Liver (tissue), 9 donors: ENCODE results near the gene PNPT1. TPM values are rescaled to one million over a fixed set of nuclear protein-coding genes. Genes with fewer than 3 reads are reported as not detected.

Source experiments
- DNase-seq: peaks from one replicate; pipeline ENCODE4 v3.0.0-alpha.2; 2017; ENCODE audit warnings: low spot score
- H3K27ac ChIP-seq, 2 donors: one replicate each; pipeline ENCODE4 v1.7.0; 2013; ENCODE audit warnings: inconsistent platforms in 2 of 2, low read length in 2 of 2, control low read depth in 1 of 2, low read depth in 1 of 2, mild to moderate bottlenecking in 1 of 2
- H3K27me3 ChIP-seq, 4 donors: one replicate each; pipeline versions ENCODE4 v1.6.1 to v1.7.0; 2013; ENCODE audit warnings: low read length in 3 of 4, inconsistent platforms in 1 of 4, mild to moderate bottlenecking in 1 of 4, moderate library complexity in 1 of 4; ENCODE audit not compliant: control insufficient read depth in 4 of 4, insufficient read depth in 4 of 4
- H3K36me3 ChIP-seq, 4 donors: one replicate each; pipeline versions ENCODE4 v1.6.1 to v1.7.0; 2013; ENCODE audit warnings: low read length in 3 of 4, mild to moderate bottlenecking in 3 of 4, low read depth in 1 of 4, moderate library complexity in 1 of 4; ENCODE audit not compliant: control insufficient read depth in 4 of 4, insufficient read depth in 3 of 4
- H3K4me1 ChIP-seq, 4 donors: one replicate each; pipeline versions ENCODE4 v1.6.1 to v1.7.0; 2013; ENCODE audit warnings: low read length in 3 of 4, mild to moderate bottlenecking in 3 of 4, moderate library complexity in 1 of 4; ENCODE audit not compliant: control insufficient read depth in 4 of 4, insufficient read depth in 4 of 4
- H3K4me3 ChIP-seq, 3 donors: one replicate each; pipeline versions ENCODE4 v1.6.1 to v1.7.0; 2013; ENCODE audit warnings: low read length in 3 of 3, control low read depth in 1 of 3, low read depth in 1 of 3, mild to moderate bottlenecking in 1 of 3
- H3K9ac ChIP-seq, 2 donors: one replicate each; pipeline ENCODE4 v1.7.0; 2013; ENCODE audit warnings: low read length in 2 of 2, mild to moderate bottlenecking in 2 of 2, moderate library complexity in 2 of 2, control low read depth in 1 of 2, low read depth in 1 of 2
- H3K9me3 ChIP-seq, 4 donors: one replicate each; pipeline versions ENCODE4 v1.6.1 to v1.7.0; 2013; ENCODE audit warnings: low read length in 3 of 4; ENCODE audit not compliant: control insufficient read depth in 4 of 4
- EGR1 ChIP-seq, 2 donors: IDR thresholded peaks; 2 replicates each; pipeline ENCODE4 v1.6.1; 2016 to 2018; ENCODE audit warnings: antibody characterized with exemption in 2 of 2, low read depth in 2 of 2
- FOXA1 ChIP-seq: IDR thresholded peaks from 2 replicates; pipeline ENCODE4 v1.6.1; 2016; ENCODE audit warnings: antibody characterized with exemption
- FOXA2 ChIP-seq: IDR thresholded peaks from 2 replicates; pipeline ENCODE4 v1.6.1; 2016; ENCODE audit warnings: antibody characterized with exemption
- GABPA ChIP-seq, 2 donors: IDR thresholded peaks in 1 of 2; conservative IDR thresholded peaks in 1 of 2; 2 replicates each; pipeline ENCODE4 v1.6.1; 2016; ENCODE audit warnings: antibody characterized with exemption in 2 of 2, mild to moderate bottlenecking in 1 of 2, moderate library complexity in 1 of 2
- HNF4A ChIP-seq, 2 donors: conservative IDR thresholded peaks; 2 replicates each; pipeline ENCODE4 v1.6.1; 2016; ENCODE audit warnings: antibody characterized with exemption in 2 of 2, mild to moderate bottlenecking in 2 of 2
- HNF4G ChIP-seq: IDR thresholded peaks from 2 replicates; pipeline ENCODE4 v1.6.1; 2016; ENCODE audit warnings: antibody characterized with exemption
- JUND ChIP-seq, 2 donors: IDR thresholded peaks; 2 replicates each; pipeline ENCODE4 v1.6.1; 2016; ENCODE audit warnings: antibody characterized with exemption in 2 of 2
- NR2F2 ChIP-seq: IDR thresholded peaks from 2 replicates; pipeline ENCODE4 v1.6.1; 2016; ENCODE audit warnings: antibody characterized with exemption
- RAD21 ChIP-seq, 2 donors: IDR thresholded peaks; 2 replicates each; pipeline ENCODE4 v1.6.1; 2016; ENCODE audit warnings: antibody characterized with exemption in 2 of 2, mild to moderate bottlenecking in 2 of 2
- RXRA ChIP-seq, 2 donors: IDR thresholded peaks; 2 replicates each; pipeline ENCODE4 v1.6.1; 2017 to 2018; ENCODE audit warnings: antibody characterized with exemption in 2 of 2, mild to moderate bottlenecking in 1 of 2
- SP1 ChIP-seq: IDR thresholded peaks from 2 replicates; pipeline ENCODE4 v1.6.1; 2018; ENCODE audit warnings: antibody characterized with exemption, mild to moderate bottlenecking
- TAF1 ChIP-seq: conservative IDR thresholded peaks from 2 replicates; pipeline ENCODE4 v1.6.1; 2016; ENCODE audit warnings: antibody characterized with exemption, mild to moderate bottlenecking
- YY1 ChIP-seq: IDR thresholded peaks from 2 replicates; pipeline ENCODE4 v1.6.1; 2016; ENCODE audit warnings: antibody characterized with exemption, mild to moderate bottlenecking
- WGBS: extraction: QIAGEN DNeasy Blood & Tissue Kit; methylation state at CpG from one replicate; pipeline ENCODE4 v1.1.7; 2013; 5-methylcytosine and 5-hydroxymethylcytosine counted together
- polyA plus RNA-seq, 2 donors: library from polyadenylated mRNA; stranded (reverse) in 1 of 2; unstranded in 1 of 2; fragments of 200-250 nt in 1 of 2; fragments of >200 nt in 1 of 2; fragmentation: Nextera tagmentation in 1 of 2; extraction: Ambion mirVana in 1 of 2; gene quantifications; one replicate each; pipeline versions ENCODE4 v1.2.1 to v1.2.3, GENCODE V29; 2013 to 2015
- total RNA-seq, 2 donors: library from RNA; depleted of rRNA; stranded (reverse); fragments of >200 nt; gene quantifications; one replicate each; pipeline ENCODE4 v1.2.3, GENCODE V29; 2014
- TF ChIP-seq, protein P1 (sequence below): IDR thresholded peaks from 2 replicates; pipeline ENCODE4 v1.6.1; 2016; ENCODE audit warnings: antibody characterized with exemption
- TF ChIP-seq, protein P2 (sequence below): IDR thresholded peaks from 2 replicates; pipeline ENCODE4 v1.6.1; 2016; ENCODE audit warnings: antibody characterized with exemption
- TF ChIP-seq, protein P3 (sequence below): IDR thresholded peaks from 2 replicates; pipeline ENCODE4 v1.6.1; 2016; ENCODE audit warnings: antibody characterized with exemption, mild to moderate bottlenecking
- TF ChIP-seq, protein P4 (sequence below): fragments of 150-350 bp; IDR thresholded peaks from 2 replicates; pipeline ENCODE4 v1.5.1; 2017; ENCODE audit warnings: improper control_type of control experiment, low read depth, low read length; ENCODE audit not compliant: missing input control
- donor health status: healthy.
- donor health status: healthy.
- donor health status: healthy.
- donor health status: healthy.
- donor health status: healthy.

Gene PNPT1
- total and polyA plus RNA-seq, 4 donors = 8.0 to 11.4 (median 8.7) TPM

DNA sequence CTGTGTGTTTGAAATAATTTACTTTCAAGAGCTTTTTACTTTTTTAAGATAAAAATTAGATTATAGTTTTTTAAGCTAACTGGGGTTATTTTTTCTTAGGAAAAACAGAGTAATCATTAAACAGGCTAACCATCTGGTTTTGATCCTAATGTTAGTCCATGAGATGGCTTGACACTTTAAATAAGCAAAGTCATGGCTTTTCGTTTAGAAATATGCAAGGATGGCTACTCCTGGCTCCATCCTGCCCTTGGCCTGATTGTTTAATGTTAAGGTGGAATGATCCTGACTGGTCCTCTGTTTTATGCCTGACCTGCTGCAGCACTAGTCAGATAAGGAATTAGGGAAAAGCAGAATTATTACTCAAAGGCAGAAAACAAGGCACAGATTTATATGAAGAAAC lies 39.7 kb upstream of the PNPT1 start:
- 15% methylated on average over 1 of the region's 1 CpG for WGBS
- Histone ChIP-seq H3K27me3 (no peaks in the 10 kb centered on the region), H3K9ac (no peak overlapping the region), H3K4me1 (no peaks in the 10 kb centered on the region), H3K4me3 (no peak overlapping the region), H3K36me3 (no peaks in the 10 kb centered on the region), H3K9me3 (no peaks in the 10 kb centered on the region), H3K27ac (no peak overlapping the region)
- no peak for DNase-seq
- TF ChIP-seq NR2F2 (no peak), GABPA (IDR thresholded peaks at IDR 0.05 in 1 of 2, conservative IDR thresholded peaks at IDR 0.05 in 1 of 2) (no peak), HNF4A (conservative IDR thresholded peaks at IDR 0.05) (no peak), FOXA2 (no peak)
- TF ChIP-seq, protein P1, sequence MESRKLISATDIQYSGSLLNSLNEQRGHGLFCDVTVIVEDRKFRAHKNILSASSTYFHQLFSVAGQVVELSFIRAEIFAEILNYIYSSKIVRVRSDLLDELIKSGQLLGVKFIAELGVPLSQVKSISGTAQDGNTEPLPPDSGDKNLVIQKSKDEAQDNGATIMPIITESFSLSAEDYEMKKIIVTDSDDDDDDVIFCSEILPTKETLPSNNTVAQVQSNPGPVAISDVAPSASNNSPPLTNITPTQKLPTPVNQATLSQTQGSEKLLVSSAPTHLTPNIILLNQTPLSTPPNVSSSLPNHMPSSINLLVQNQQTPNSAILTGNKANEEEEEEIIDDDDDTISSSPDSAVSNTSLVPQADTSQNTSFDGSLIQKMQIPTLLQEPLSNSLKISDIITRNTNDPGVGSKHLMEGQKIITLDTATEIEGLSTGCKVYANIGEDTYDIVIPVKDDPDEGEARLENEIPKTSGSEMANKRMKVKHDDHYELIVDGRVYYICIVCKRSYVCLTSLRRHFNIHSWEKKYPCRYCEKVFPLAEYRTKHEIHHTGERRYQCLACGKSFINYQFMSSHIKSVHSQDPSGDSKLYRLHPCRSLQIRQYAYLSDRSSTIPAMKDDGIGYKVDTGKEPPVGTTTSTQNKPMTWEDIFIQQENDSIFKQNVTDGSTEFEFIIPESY = no peak
- TF ChIP-seq, protein P2, sequence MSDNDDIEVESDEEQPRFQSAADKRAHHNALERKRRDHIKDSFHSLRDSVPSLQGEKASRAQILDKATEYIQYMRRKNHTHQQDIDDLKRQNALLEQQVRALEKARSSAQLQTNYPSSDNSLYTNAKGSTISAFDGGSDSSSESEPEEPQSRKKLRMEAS = no peak

DNA sequence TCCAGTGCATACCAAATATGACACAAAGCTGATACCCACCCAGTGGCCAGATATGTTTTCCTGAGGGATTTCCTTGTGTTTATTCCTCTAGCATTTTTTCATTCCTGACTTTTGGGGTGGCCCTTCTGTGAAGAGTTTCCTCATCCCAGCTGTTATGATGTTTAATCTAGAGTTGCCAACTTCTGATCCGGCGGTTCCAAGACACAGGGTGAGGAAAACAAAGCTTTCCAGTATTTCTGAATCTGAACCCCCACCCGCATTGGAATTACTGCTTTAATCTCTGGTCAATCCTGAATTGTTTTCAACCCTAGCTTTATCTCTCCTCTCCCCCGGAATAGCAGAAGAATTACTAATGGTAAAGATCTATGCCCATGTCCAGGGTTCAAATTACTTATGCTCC lies 39.2 kb upstream of the PNPT1 start:
- no peak overlapping the region for H3K9ac ChIP-seq
- WGBS = 74% methylated on average over 4 of the region's 4 CpGs
- no peaks in the 10 kb centered on the region for H3K27me3 ChIP-seq
- no peak for DNase-seq
- no peak overlapping the region for H3K27ac ChIP-seq
- no peaks in the 10 kb centered on the region for H3K36me3 ChIP-seq
- no peaks in the 10 kb centered on the region for H3K4me1 ChIP-seq
- H3K9me3 ChIP-seq = no peaks in the 10 kb centered on the region
- no peak for TF ChIP-seq FOXA2
- TF ChIP-seq HNF4A (conservative IDR thresholded peaks at IDR 0.05) = no peak
- TF ChIP-seq SP1 = no peak
- no peak for TF ChIP-seq EGR1 (IDR thresholded peaks at IDR 0.05; ENCODE audit: low read depth in 2 of 2)
- TF ChIP-seq, protein P3, sequence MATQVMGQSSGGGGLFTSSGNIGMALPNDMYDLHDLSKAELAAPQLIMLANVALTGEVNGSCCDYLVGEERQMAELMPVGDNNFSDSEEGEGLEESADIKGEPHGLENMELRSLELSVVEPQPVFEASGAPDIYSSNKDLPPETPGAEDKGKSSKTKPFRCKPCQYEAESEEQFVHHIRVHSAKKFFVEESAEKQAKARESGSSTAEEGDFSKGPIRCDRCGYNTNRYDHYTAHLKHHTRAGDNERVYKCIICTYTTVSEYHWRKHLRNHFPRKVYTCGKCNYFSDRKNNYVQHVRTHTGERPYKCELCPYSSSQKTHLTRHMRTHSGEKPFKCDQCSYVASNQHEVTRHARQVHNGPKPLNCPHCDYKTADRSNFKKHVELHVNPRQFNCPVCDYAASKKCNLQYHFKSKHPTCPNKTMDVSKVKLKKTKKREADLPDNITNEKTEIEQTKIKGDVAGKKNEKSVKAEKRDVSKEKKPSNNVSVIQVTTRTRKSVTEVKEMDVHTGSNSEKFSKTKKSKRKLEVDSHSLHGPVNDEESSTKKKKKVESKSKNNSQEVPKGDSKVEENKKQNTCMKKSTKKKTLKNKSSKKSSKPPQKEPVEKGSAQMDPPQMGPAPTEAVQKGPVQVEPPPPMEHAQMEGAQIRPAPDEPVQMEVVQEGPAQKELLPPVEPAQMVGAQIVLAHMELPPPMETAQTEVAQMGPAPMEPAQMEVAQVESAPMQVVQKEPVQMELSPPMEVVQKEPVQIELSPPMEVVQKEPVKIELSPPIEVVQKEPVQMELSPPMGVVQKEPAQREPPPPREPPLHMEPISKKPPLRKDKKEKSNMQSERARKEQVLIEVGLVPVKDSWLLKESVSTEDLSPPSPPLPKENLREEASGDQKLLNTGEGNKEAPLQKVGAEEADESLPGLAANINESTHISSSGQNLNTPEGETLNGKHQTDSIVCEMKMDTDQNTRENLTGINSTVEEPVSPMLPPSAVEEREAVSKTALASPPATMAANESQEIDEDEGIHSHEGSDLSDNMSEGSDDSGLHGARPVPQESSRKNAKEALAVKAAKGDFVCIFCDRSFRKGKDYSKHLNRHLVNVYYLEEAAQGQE = no peak
- no peak for TF ChIP-seq TAF1
- TF ChIP-seq FOXA1 = no peak
- TF ChIP-seq HNF4G = no peak
- TF ChIP-seq YY1 = no peak
- TF ChIP-seq GABPA (IDR thresholded peaks at IDR 0.05 in 1 of 2, conservative IDR thresholded peaks at IDR 0.05 in 1 of 2) = no peak
- no peak for TF ChIP-seq RAD21 (IDR thresholded peaks at IDR 0.05)
- TF ChIP-seq, protein P2 = no peak
- no peak for TF ChIP-seq JUND (IDR thresholded peaks at IDR 0.05)
- TF ChIP-seq, protein P4, sequence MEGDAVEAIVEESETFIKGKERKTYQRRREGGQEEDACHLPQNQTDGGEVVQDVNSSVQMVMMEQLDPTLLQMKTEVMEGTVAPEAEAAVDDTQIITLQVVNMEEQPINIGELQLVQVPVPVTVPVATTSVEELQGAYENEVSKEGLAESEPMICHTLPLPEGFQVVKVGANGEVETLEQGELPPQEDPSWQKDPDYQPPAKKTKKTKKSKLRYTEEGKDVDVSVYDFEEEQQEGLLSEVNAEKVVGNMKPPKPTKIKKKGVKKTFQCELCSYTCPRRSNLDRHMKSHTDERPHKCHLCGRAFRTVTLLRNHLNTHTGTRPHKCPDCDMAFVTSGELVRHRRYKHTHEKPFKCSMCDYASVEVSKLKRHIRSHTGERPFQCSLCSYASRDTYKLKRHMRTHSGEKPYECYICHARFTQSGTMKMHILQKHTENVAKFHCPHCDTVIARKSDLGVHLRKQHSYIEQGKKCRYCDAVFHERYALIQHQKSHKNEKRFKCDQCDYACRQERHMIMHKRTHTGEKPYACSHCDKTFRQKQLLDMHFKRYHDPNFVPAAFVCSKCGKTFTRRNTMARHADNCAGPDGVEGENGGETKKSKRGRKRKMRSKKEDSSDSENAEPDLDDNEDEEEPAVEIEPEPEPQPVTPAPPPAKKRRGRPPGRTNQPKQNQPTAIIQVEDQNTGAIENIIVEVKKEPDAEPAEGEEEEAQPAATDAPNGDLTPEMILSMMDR = no peak
- no peak for TF ChIP-seq NR2F2
- TF ChIP-seq RXRA (IDR thresholded peaks at IDR 0.05) = no peak
- no peak overlapping the region for H3K4me3 ChIP-seq
